IPS DF 6.9 (cell line): ENCODE data around the gene SERPINA10.

ENCODE experiments used
- DNase-seq: peaks from one replicate; pipeline ENCODE4 v3.0.0-alpha.2; 2013; ENCODE audit warnings: low read depth, low spot score
- H3K27ac ChIP-seq: one replicate; pipeline ENCODE4 v1.5.1; 2013; ENCODE audit warnings: low read length, control low read depth
- H3K27me3 ChIP-seq: 2 replicates; pipeline ENCODE4 v1.6.1; 2013; ENCODE audit warnings: mild to moderate bottlenecking, low read length; ENCODE audit not compliant: control insufficient read depth, insufficient read depth
- H3K36me3 ChIP-seq: 2 replicates; pipeline ENCODE4 v1.6.1; 2013; ENCODE audit warnings: low read length; ENCODE audit not compliant: control insufficient read depth, insufficient read depth
- H3K4me1 ChIP-seq: 2 replicates; pipeline ENCODE4 v1.6.1; 2013; ENCODE audit warnings: low read length; ENCODE audit not compliant: control insufficient read depth, insufficient read depth
- H3K4me3 ChIP-seq: 2 replicates; pipeline ENCODE4 v1.5.1; 2013; ENCODE audit warnings: mild to moderate bottlenecking, low read length
- H3K9me3 ChIP-seq: 2 replicates; pipeline ENCODE4 v1.6.1; 2013; ENCODE audit warnings: low read length, inconsistent platforms; ENCODE audit not compliant: control insufficient read depth, insufficient read depth
- WGBS: extraction: QIAGEN DNeasy Blood & Tissue Kit; methylation state at CpG from one replicate; pipeline ENCODE4 v1.1.7; 2013; ENCODE audit warnings: mixed read lengths, missing lambda C conversion rate; ENCODE audit not compliant: insufficient read length, insufficient coverage; 5-methylcytosine and 5-hydroxymethylcytosine counted together

Gene SERPINA10

GRCh38 chr14:94330857-94331256 is 37.8 kb upstream of the SERPINA10 start:
- no peaks in the 10 kb centered on the region for H3K36me3 ChIP-seq
- H3K9me3 ChIP-seq: no peaks in the 10 kb centered on the region
- H3K27me3 ChIP-seq: no peaks in the 10 kb centered on the region
- no peaks in the 10 kb centered on the region for H3K4me1 ChIP-seq
- no peak overlapping the region for H3K4me3 ChIP-seq
- no peak overlapping the region for H3K27ac ChIP-seq
- no CpG with 5 or more reads among the region's 2 CpGs for WGBS
- DNase-seq: no peak

- H3K4me3 ChIP-seq: no peak overlapping the region
- DNase-seq: no peak
- no peak overlapping the region for H3K27ac ChIP-seq
- H3K9me3 ChIP-seq: no peaks in the 10 kb centered on the region
- H3K4me1 ChIP-seq: no peaks in the 10 kb centered on the region
- H3K27me3 ChIP-seq: no peaks in the 10 kb centered on the region
- no peaks in the 10 kb centered on the region for H3K36me3 ChIP-seq
- WGBS: no CpG with 5 or more reads among the region's 3 CpGs
These were observed 37.4 kb upstream of the SERPINA10 start for GRCh38 chr14:94330432-94330831.

DNA sequence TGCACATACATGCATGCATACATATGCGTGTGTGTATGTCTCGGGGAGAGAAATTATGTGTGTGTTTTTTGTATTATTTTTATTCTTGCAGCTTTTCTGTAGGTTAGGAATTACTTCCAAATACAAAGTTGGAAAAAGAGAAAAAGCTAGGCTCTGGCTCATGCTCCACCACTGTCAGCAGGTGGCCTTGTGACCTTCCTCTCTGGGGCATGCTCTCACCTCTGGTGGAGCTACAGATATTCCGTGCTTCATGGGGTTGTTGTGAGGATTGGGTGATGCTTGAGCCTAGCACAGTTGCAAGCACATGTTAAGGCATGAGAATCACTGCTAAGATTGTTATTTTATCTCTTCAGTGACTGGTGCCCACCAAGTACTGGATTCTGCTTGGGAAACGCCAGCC is 36.8 kb upstream of the SERPINA10 start:
- no peaks in the 10 kb centered on the region for H3K9me3 ChIP-seq
- H3K4me1 ChIP-seq: no peaks in the 10 kb centered on the region
- no peak overlapping the region for H3K27ac ChIP-seq
- WGBS: no CpG with 5 or more reads among the region's 4 CpGs
- DNase-seq: no peak
- H3K27me3 ChIP-seq: no peaks in the 10 kb centered on the region
- no peak overlapping the region for H3K4me3 ChIP-seq
- H3K36me3 ChIP-seq: no peaks in the 10 kb centered on the region

GRCh38 chr14:94328196-94328595 is 35.1 kb upstream of the SERPINA10 start:
- WGBS: no CpG with 5 or more reads among the region's 2 CpGs
- Histone ChIP-seq H3K36me3 (no peaks in the 10 kb centered on the region), H3K4me3 (no peak overlapping the region), H3K27ac (no peak overlapping the region), H3K9me3 (no peaks in the 10 kb centered on the region), H3K4me1 (no peaks in the 10 kb centered on the region), H3K27me3 (no peaks in the 10 kb centered on the region)
- no peak for DNase-seq

- Histone ChIP-seq H3K4me3 (no peak within 1 kb of the TSS), H3K27me3 (no peaks in the 10 kb centered on the region), H3K27ac (no peak within 1 kb of the TSS), H3K36me3 (no peaks in the 10 kb centered on the region), H3K4me1 (no peaks in the 10 kb centered on the region), H3K9me3 (no peaks in the 10 kb centered on the region)
- DNase-seq: no peak
- WGBS: no CpG with 5 or more reads among the region's 15 CpGs
These were observed 29.8 kb upstream of the SERPINA10 start, which contains the start of gene SERPINA6 for GRCh38 chr14:94322648-94323570. Gene SERPINA6, minus strand, starts transcription at chr14:94323336. Its CDS starts 8,688 bp downstream, at chr14:94314648.

GRCh38 chr14:94321421-94322271 is 28.6 kb upstream of the SERPINA10 start:
- no peaks in the 10 kb centered on the region for H3K4me1 ChIP-seq
- no CpG with 5 or more reads among the region's 5 CpGs for WGBS

GRCh38 chr14:94320243-94320642 is 27.2 kb upstream of the SERPINA10 start:
- H3K27ac ChIP-seq: no peak overlapping the region
- no peaks in the 10 kb centered on the region for H3K4me1 ChIP-seq
- H3K36me3 ChIP-seq: no peaks in the 10 kb centered on the region
- no peak overlapping the region for H3K4me3 ChIP-seq
- no peaks in the 10 kb centered on the region for H3K27me3 ChIP-seq
- DNase-seq: no peak
- WGBS: no CpG with 5 or more reads among the region's 5 CpGs
- no peaks in the 10 kb centered on the region for H3K9me3 ChIP-seq

More at GRCh38 chr14:94321421-94322271, 28.6 kb upstream of the SERPINA10 start:
- no peaks in the 10 kb centered on the region for H3K36me3 ChIP-seq
- DNase-seq: no peak
- H3K4me3 ChIP-seq: no peak overlapping the region
- no peaks in the 10 kb centered on the region for H3K27me3 ChIP-seq
- no peaks in the 10 kb centered on the region for H3K9me3 ChIP-seq
- H3K27ac ChIP-seq: no peak overlapping the region

DNA sequence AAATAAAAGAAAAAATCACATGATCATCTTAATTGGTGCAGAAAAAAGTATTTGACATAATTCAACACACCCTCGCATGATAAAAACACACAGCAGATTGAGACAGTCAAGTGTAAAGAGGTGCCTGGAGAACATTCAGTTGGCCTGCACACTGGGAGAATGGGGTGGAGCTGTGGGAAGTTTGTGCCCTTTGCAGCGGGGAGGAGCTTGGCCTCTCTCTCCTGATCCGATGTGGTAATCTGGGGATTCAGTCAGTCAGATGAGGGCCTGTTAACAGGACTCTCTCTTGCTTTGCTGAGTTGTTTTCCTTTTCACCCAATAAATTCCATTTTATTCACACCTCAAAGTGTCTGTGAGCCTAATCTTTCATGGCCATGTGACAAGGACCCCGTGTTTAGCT is 24.2 kb upstream of the SERPINA10 start:
- no peaks in the 10 kb centered on the region for H3K36me3 ChIP-seq
- no peak overlapping the region for H3K27ac ChIP-seq
- H3K9me3 ChIP-seq: no peaks in the 10 kb centered on the region
- DNase-seq: no peak
- H3K27me3 ChIP-seq: no peaks in the 10 kb centered on the region
- no peaks in the 10 kb centered on the region for H3K4me1 ChIP-seq
- H3K4me3 ChIP-seq: no peak overlapping the region
- no CpG with 5 or more reads among the region's 4 CpGs for WGBS

- Histone ChIP-seq H3K36me3 (no peaks in the 10 kb centered on the region), H3K27ac (no peak overlapping the region), H3K4me1 (no peaks in the 10 kb centered on the region), H3K4me3 (no peak overlapping the region), H3K9me3 (no peaks in the 10 kb centered on the region), H3K27me3 (no peaks in the 10 kb centered on the region)
- no peak for DNase-seq
- no CpG with 5 or more reads among the region's 1 CpG for WGBS
These were observed 23.6 kb upstream of the SERPINA10 start for GRCh38 chr14:94316692-94317091.

DNA sequence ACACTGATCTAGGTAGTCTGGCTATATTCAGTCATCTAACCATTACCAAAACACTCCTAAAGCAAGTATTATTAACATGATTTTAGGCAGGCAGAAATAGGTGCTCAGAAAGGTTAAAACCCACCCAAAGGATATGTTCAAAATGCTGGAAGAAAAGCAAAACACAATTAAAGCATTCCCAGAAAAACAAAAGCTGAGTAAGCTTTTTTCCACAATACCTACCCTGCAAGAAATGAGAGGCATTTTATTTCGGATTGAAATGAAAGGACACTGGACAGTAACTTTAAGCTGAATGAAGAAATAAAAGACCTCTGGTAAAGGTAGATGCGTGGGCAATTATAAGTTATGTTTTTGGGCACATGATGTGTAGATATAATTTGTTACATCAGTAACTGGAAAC is 21.8 kb upstream of the SERPINA10 start:
- Histone ChIP-seq H3K27ac (no peak overlapping the region), H3K27me3 (no peaks in the 10 kb centered on the region), H3K9me3 (no peaks in the 10 kb centered on the region), H3K4me1 (no peaks in the 10 kb centered on the region), H3K36me3 (no peaks in the 10 kb centered on the region), H3K4me3 (no peak overlapping the region)
- no peak for DNase-seq
- no CpG with 5 or more reads among the region's 2 CpGs for WGBS
